ENCODE data around the gene CFL2. TPM values are rescaled to one million over a fixed set of nuclear protein-coding genes. Genes with fewer than 3 reads are reported as not detected.

The CFL2 gene
- total and polyA plus RNA-seq, 2 of the 13 experiments (the other 11 are each of a cell fraction or from before 2014, with no cell fraction given): 114 to 158 TPM

GRCh38 chr14:34742270-34743115, 28.1 kb upstream of the CFL2 start (continued):
- TF ChIP-seq, protein P1, sequence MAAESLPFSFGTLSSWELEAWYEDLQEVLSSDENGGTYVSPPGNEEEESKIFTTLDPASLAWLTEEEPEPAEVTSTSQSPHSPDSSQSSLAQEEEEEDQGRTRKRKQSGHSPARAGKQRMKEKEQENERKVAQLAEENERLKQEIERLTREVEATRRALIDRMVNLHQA (CRISPR knock-in tag; IDR thresholded peaks at IDR 0.05): no peak
- TF ChIP-seq, protein P2, sequence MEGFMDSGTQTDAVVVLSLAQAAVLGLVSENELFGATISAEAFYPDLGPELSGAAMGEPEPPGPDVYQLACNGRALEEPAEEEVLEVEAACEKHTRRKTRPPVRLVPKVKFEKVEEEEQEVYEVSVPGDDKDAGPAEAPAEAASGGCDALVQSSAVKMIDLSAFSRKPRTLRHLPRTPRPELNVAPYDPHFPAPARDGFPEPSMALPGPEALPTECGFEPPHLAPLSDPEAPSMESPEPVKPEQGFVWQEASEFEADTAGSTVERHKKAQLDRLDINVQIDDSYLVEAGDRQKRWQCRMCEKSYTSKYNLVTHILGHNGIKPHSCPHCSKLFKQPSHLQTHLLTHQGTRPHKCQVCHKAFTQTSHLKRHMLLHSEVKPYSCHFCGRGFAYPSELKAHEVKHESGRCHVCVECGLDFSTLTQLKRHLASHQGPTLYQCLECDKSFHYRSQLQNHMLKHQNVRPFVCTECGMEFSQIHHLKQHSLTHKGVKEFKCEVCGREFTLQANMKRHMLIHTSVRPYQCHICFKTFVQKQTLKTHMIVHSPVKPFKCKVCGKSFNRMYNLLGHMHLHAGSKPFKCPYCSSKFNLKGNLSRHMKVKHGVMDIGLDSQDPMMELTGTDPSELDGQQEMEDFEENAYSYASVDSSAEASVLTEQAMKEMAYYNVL (CRISPR knock-in tag; IDR thresholded peaks at IDR 0.05; ENCODE audit: borderline replicate concordance): no peak
- TF ChIP-seq PRDM4 (CRISPR knock-in tag; IDR thresholded peaks at IDR 0.05; ENCODE audit: borderline replicate concordance): no peak
- no peak for TF ChIP-seq ZFP1 (CRISPR knock-in tag; IDR thresholded peaks at IDR 0.05)
- no peak for TF ChIP-seq ZNF703 (CRISPR knock-in tag; IDR thresholded peaks at IDR 0.05; ENCODE audit: borderline replicate concordance)
- TF ChIP-seq, protein P3, sequence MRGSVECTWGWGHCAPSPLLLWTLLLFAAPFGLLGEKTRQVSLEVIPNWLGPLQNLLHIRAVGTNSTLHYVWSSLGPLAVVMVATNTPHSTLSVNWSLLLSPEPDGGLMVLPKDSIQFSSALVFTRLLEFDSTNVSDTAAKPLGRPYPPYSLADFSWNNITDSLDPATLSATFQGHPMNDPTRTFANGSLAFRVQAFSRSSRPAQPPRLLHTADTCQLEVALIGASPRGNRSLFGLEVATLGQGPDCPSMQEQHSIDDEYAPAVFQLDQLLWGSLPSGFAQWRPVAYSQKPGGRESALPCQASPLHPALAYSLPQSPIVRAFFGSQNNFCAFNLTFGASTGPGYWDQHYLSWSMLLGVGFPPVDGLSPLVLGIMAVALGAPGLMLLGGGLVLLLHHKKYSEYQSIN (CRISPR knock-in tag; IDR thresholded peaks at IDR 0.05; ENCODE audit: borderline replicate concordance): no peak
- TF ChIP-seq ZNF629 (CRISPR knock-in tag; conservative IDR thresholded peaks at IDR 0.05): no peak
- no peak for TF ChIP-seq FOXM1 (CRISPR knock-in tag; IDR thresholded peaks at IDR 0.05)
- TF ChIP-seq ZNF260 (CRISPR knock-in tag; IDR thresholded peaks at IDR 0.05; ENCODE audit: borderline replicate concordance, low read depth): no peak
- no peak for TF ChIP-seq ONECUT2 (CRISPR knock-in tag; IDR thresholded peaks at IDR 0.05)
- TF ChIP-seq SOX6 (IDR thresholded peaks at IDR 0.05): 0 out of 2 replicates have a peak, but pooled peaks have one; percentile 29
- no peak for TF ChIP-seq SOX6 (CRISPR knock-in tag; IDR thresholded peaks at IDR 0.05)
- no peak for TF ChIP-seq HNF4A (CRISPR knock-in tag; IDR thresholded peaks at IDR 0.05)
- TF ChIP-seq NFE2L1 (CRISPR knock-in tag; IDR thresholded peaks at IDR 0.05; ENCODE audit: borderline replicate concordance): no peak
- TF ChIP-seq SPEN (CRISPR knock-in tag; IDR thresholded peaks at IDR 0.05; ENCODE audit: low read depth): no peak
- no peak for TF ChIP-seq FLYWCH1 (CRISPR knock-in tag; IDR thresholded peaks at IDR 0.05)
- TF ChIP-seq, protein P4, sequence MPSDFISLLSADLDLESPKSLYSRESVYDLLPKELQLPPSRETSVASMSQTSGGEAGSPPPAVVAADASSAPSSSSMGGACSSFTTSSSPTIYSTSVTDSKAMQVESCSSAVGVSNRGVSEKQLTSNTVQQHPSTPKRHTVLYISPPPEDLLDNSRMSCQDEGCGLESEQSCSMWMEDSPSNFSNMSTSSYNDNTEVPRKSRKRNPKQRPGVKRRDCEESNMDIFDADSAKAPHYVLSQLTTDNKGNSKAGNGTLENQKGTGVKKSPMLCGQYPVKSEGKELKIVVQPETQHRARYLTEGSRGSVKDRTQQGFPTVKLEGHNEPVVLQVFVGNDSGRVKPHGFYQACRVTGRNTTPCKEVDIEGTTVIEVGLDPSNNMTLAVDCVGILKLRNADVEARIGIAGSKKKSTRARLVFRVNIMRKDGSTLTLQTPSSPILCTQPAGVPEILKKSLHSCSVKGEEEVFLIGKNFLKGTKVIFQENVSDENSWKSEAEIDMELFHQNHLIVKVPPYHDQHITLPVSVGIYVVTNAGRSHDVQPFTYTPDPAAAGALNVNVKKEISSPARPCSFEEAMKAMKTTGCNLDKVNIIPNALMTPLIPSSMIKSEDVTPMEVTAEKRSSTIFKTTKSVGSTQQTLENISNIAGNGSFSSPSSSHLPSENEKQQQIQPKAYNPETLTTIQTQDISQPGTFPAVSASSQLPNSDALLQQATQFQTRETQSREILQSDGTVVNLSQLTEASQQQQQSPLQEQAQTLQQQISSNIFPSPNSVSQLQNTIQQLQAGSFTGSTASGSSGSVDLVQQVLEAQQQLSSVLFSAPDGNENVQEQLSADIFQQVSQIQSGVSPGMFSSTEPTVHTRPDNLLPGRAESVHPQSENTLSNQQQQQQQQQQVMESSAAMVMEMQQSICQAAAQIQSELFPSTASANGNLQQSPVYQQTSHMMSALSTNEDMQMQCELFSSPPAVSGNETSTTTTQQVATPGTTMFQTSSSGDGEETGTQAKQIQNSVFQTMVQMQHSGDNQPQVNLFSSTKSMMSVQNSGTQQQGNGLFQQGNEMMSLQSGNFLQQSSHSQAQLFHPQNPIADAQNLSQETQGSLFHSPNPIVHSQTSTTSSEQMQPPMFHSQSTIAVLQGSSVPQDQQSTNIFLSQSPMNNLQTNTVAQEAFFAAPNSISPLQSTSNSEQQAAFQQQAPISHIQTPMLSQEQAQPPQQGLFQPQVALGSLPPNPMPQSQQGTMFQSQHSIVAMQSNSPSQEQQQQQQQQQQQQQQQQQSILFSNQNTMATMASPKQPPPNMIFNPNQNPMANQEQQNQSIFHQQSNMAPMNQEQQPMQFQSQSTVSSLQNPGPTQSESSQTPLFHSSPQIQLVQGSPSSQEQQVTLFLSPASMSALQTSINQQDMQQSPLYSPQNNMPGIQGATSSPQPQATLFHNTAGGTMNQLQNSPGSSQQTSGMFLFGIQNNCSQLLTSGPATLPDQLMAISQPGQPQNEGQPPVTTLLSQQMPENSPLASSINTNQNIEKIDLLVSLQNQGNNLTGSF (CRISPR knock-in tag; IDR thresholded peaks at IDR 0.05): no peak
- TF ChIP-seq ARID2 (CRISPR knock-in tag; IDR thresholded peaks at IDR 0.05; ENCODE audit: borderline replicate concordance): no peak
- TF ChIP-seq DMAP1 (CRISPR knock-in tag; IDR thresholded peaks at IDR 0.05): no peak

Measured in HepG2 (cell line).